Panc1 (cell line): ENCODE data around the gene OR4E2. TPM values are rescaled to one million over a fixed set of nuclear protein-coding genes. Genes with fewer than 3 reads are reported as not detected.

ENCODE experiments used
- ATAC-seq: fragments of 200-7000 bp; cut with Tn5 transposase; 2 replicates; pipeline ENCODE4 v1.9.1; 2020; ENCODE audit warnings: mild to moderate bottlenecking, moderate library complexity
- Bru-seq: library from RNA; stranded (reverse); fragments of 400-500 nt; gene quantifications from one replicate; lab custom pipeline; 2021; lab: Mats Ljungman, UMichigan
- BruChase-seq, 2 experiments: library from RNA; stranded (reverse); fragments of 400-500 nt; gene quantifications; one replicate each; lab custom pipeline; 2021; lab: Mats Ljungman, UMichigan
- BruUV-seq: library from RNA; stranded (reverse); fragments of 400-500 nt; replicated peaks from 2 replicates; lab custom pipeline; 2021; lab: Mats Ljungman, UMichigan
- CTCF ChIA-PET: fragments of 300-600 bp; sonication (Branson Sonifier 250); formaldehyde crosslinking; loops from one replicate; lab custom pipeline; 2022; ENCODE audit warnings: antibody characterized with exemption; lab: Charles Lee
- POLR2A ChIA-PET: fragments of 300-600 bp; sonication (Branson Sonifier 250); formaldehyde crosslinking; loops from one replicate; lab custom pipeline; 2022; ENCODE audit warnings: antibody characterized with exemption; lab: Charles Lee
- DNase-seq: peaks from one replicate; pipeline ENCODE4 v3.0.0-alpha.2; 2010; ENCODE audit warnings: low read depth, low spot score
- H3K27ac ChIP-seq: 2 replicates; pipeline ENCODE4 v1.5.1; 2011; ENCODE audit warnings: mild to moderate bottlenecking, low read length, inconsistent platforms
- H3K27me3 ChIP-seq: fragments of 200-500 bp; sonication (Bioruptor generic); 2 replicates; pipeline ENCODE4 v1.6.0; 2014; ENCODE audit warnings: low read length, inconsistent platforms; ENCODE audit not compliant: control insufficient read depth, insufficient read depth
- H3K36me3 ChIP-seq: fragments of 200-500 bp; sonication (Bioruptor generic); 2 replicates; pipeline ENCODE4 v1.5.1; 2014; ENCODE audit warnings: inconsistent platforms, mild to moderate bottlenecking, low read length, moderate library complexity; ENCODE audit not compliant: control insufficient read depth, insufficient read depth
- H3K4me1 ChIP-seq: 2 replicates; pipeline ENCODE4 v1.5.1; 2011; ENCODE audit warnings: inconsistent platforms, mild to moderate bottlenecking, low read length, moderate library complexity; ENCODE audit not compliant: control insufficient read depth, insufficient read depth
- H3K4me3 ChIP-seq, 2 experiments: 2 replicates each; pipeline ENCODE4 v1.5.1; 2011 to 2012; ENCODE audit warnings: low read depth in 2 of 2, low read length in 2 of 2, mild to moderate bottlenecking in 2 of 2, inconsistent platforms in 1 of 2, moderate library complexity in 1 of 2
- H3K9me3 ChIP-seq: fragments of 200-500 bp; sonication (Bioruptor generic); 2 replicates; pipeline ENCODE4 v1.5.1; 2014; ENCODE audit warnings: low read depth, mild to moderate bottlenecking, inconsistent platforms, low read length, moderate library complexity; ENCODE audit not compliant: control insufficient read depth, insufficient read depth
- POLR2AphosphoS5 ChIP-seq: IDR thresholded peaks from 2 replicates; pipeline ENCODE4 v1.6.1; 2012; ENCODE audit warnings: mild to moderate bottlenecking, low read depth, low read length, moderate library complexity
- SIN3A ChIP-seq: IDR thresholded peaks from 2 replicates; pipeline ENCODE4 v1.6.1; 2012; ENCODE audit warnings: low read depth, mild to moderate bottlenecking, low read length, moderate library complexity, borderline replicate concordance; ENCODE audit not compliant: insufficient read depth
- TCF7L2 ChIP-seq: IDR thresholded peaks from 2 replicates; pipeline ENCODE4 v1.6.1; 2011; ENCODE audit warnings: mild to moderate bottlenecking, low read depth, low read length, inconsistent platforms
- in situ Hi-C: cut with HindIII; loops from 2 replicates; pipeline ENCODE4 v1.10.0; 2016; ENCODE audit warnings: low sequenced_read_pairs, low pct_unique_long_range_greater_than_20kb
- intact Hi-C: fragments of 100-400 bp; cut with micrococcal nuclease; formaldehyde crosslinking; loops from one replicate; pipeline ENCODE4 v1.10.0; 2022; ENCODE audit not compliant: unreplicated experiment
- long read RNA-seq: library from polyadenylated mRNA; unstranded; transcript quantifications from one replicate; pipeline ENCODE4 v2.0.0, GENCODE V29; 2021; ENCODE audit not compliant: unreplicated experiment
- polyA plus RNA-seq: library from polyadenylated mRNA; unstranded; fragments of >200 nt; gene quantifications from one replicate; pipeline ENCODE4 v1.2.1, GENCODE V29; 2012; ENCODE audit warnings: missing spikeins; ENCODE audit not compliant: insufficient read length
- total RNA-seq: library from RNA; stranded (reverse); gene quantifications from one replicate; pipeline ENCODE4 v1.2.1, GENCODE V29; 2021; ENCODE audit not compliant: unreplicated experiment
- TF ChIP-seq, protein P1 (sequence below): fragments of 450-650 bp; IDR thresholded peaks from 2 replicates; pipeline ENCODE4 v1.5.1; 2017; ENCODE audit warnings: mild to moderate bottlenecking
- TF ChIP-seq, protein P2 (sequence below), 2 experiments: IDR thresholded peaks; 2 replicates each; pipeline ENCODE4 v1.6.1; 2011 to 2012; ENCODE audit warnings: low read depth in 2 of 2, control low read depth in 1 of 2, low read length in 1 of 2, mild to moderate bottlenecking in 1 of 2, moderate library complexity in 1 of 2; ENCODE audit not compliant: insufficient read depth in 1 of 2

Gene OR4E2, protein sequence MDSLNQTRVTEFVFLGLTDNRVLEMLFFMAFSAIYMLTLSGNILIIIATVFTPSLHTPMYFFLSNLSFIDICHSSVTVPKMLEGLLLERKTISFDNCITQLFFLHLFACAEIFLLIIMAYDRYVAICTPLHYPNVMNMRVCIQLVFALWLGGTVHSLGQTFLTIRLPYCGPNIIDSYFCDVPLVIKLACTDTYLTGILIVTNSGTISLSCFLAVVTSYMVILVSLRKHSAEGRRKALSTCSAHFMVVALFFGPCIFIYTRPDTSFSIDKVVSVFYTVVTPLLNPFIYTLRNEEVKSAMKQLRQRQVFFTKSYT
- total RNA-seq, result not detected
- not detected for polyA plus RNA-seq
- not detected for Bru-seq, nascent RNA
- not detected for BruChase-seq, experiment 1, labeled RNA remaining after a 2-hour chase
- BruChase-seq, experiment 2, labeled RNA remaining after a 6-hour chase, result percentile 13 among the genes with signal in this experiment
- long read RNA-seq, result 0 reads

DNA sequence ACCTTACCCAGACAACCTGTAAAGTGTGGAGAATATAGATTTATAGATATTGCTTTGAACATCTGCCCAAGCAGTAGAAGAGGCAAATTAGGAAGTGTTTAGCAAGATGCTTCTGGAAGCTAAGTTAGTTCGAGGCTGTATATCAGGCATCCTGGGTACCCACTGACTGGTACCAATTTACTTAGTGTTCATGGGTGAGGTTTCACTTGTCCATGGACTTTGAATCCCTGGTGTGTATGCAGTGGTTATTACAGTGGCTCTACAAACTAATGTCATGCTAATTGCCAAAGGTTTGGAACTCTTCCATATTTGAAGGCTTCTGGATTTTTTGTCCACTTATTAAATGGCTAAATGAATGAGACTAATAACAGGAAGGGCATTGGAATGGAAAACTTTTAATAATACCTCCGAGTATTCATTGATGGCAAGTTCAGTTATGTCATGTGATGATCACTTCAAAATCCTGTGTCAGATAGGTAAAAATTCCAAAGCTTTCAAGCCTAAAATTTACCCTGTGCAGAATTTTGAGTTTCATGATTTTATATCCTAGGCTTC is at the start of gene OR4E2:
Gene OR4E2 (plus strand): TSS at position 505 of the 555 bp plus-strand sequence. CDS start 11,248 bp downstream, outside the sequence.
- Histone ChIP-seq H3K27me3 (no peaks in the 10 kb centered on the region; the same call in 1 of the 2 replicates), H3K9me3 (no peaks in the 10 kb centered on the region), H3K27ac (no peak within 1 kb of the TSS), H3K4me3 (no peak within 1 kb of the TSS), H3K36me3 (no peaks in the 10 kb centered on the region), H3K4me1 (no peaks in the 10 kb centered on the region)
- ATAC-seq, result no peak
- CTCF ChIA-PET, result no interaction called here
- POLR2A ChIA-PET, result no interaction called here
- TF ChIP-seq SIN3A (no peak), POLR2AphosphoS5 (no peak), TCF7L2 (no peak)
- TF ChIP-seq, protein P1, sequence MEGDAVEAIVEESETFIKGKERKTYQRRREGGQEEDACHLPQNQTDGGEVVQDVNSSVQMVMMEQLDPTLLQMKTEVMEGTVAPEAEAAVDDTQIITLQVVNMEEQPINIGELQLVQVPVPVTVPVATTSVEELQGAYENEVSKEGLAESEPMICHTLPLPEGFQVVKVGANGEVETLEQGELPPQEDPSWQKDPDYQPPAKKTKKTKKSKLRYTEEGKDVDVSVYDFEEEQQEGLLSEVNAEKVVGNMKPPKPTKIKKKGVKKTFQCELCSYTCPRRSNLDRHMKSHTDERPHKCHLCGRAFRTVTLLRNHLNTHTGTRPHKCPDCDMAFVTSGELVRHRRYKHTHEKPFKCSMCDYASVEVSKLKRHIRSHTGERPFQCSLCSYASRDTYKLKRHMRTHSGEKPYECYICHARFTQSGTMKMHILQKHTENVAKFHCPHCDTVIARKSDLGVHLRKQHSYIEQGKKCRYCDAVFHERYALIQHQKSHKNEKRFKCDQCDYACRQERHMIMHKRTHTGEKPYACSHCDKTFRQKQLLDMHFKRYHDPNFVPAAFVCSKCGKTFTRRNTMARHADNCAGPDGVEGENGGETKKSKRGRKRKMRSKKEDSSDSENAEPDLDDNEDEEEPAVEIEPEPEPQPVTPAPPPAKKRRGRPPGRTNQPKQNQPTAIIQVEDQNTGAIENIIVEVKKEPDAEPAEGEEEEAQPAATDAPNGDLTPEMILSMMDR, result no peak
- TF ChIP-seq, protein P2, sequence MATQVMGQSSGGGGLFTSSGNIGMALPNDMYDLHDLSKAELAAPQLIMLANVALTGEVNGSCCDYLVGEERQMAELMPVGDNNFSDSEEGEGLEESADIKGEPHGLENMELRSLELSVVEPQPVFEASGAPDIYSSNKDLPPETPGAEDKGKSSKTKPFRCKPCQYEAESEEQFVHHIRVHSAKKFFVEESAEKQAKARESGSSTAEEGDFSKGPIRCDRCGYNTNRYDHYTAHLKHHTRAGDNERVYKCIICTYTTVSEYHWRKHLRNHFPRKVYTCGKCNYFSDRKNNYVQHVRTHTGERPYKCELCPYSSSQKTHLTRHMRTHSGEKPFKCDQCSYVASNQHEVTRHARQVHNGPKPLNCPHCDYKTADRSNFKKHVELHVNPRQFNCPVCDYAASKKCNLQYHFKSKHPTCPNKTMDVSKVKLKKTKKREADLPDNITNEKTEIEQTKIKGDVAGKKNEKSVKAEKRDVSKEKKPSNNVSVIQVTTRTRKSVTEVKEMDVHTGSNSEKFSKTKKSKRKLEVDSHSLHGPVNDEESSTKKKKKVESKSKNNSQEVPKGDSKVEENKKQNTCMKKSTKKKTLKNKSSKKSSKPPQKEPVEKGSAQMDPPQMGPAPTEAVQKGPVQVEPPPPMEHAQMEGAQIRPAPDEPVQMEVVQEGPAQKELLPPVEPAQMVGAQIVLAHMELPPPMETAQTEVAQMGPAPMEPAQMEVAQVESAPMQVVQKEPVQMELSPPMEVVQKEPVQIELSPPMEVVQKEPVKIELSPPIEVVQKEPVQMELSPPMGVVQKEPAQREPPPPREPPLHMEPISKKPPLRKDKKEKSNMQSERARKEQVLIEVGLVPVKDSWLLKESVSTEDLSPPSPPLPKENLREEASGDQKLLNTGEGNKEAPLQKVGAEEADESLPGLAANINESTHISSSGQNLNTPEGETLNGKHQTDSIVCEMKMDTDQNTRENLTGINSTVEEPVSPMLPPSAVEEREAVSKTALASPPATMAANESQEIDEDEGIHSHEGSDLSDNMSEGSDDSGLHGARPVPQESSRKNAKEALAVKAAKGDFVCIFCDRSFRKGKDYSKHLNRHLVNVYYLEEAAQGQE (IDR thresholded peaks at IDR 0.05; ENCODE audit: insufficient read depth in 1 of 2, low read depth in 2 of 2, low read length in 1 of 2), result no peak
- no TSS peak for BruUV-seq
- intact Hi-C loops, result no loop called here
- no peak for DNase-seq
- in situ Hi-C loops, result no loop called here

DNA sequence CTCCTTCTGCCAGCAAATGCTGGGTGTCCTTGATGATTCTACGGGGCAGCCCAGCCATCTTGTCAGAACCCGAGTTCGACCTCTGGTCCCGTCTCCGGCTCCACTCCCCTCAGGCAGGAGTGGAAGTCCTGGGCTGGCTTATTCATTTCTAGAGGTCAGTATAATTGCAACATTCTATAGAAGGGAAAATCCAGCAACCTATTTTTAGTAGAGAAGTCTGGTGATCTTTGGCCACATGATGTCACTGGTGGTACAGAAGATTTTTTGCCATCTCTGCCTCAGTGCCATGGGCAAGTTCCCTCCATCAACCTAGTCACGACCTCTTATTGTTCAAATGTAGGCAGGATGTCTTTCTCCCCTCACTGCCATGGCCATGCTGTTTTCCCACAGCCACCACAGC is 41.3 kb upstream of the OR4E2 start:
- H3K27ac ChIP-seq, result no peak overlapping the region
- in situ Hi-C loops, result no loop called here
- no TSS peak for BruUV-seq
- no peaks in the 10 kb centered on the region for H3K36me3 ChIP-seq
- no peaks in the 10 kb centered on the region for H3K4me1 ChIP-seq
- ChIA-PET CTCF (no interaction called here), POLR2A (no interaction called here)
- TF ChIP-seq, protein P2 (IDR thresholded peaks at IDR 0.05; ENCODE audit: insufficient read depth in 1 of 2, low read depth in 2 of 2, low read length in 1 of 2), result no peak
- TF ChIP-seq SIN3A, result no peak
- no peak for TF ChIP-seq POLR2AphosphoS5
- no peak for TF ChIP-seq TCF7L2
- TF ChIP-seq, protein P1, result no peak
- peaks cover 3% of the 10 kb centered on the region for H3K27me3 ChIP-seq
- DNase-seq (no peak), ATAC-seq (no peak)
- no peaks in the 10 kb centered on the region for H3K9me3 ChIP-seq
- intact Hi-C loops, result no loop called here
- no peak overlapping the region for H3K4me3 ChIP-seq
